NCI-H2029 treated with DMSO at 0.1 percent for 48 hours (cell line): ENCODE results near the gene ESPN.
A peak's percentile ranks its signal among the peaks of the same experiment; 100 is the strongest.
"Not testable (repeated sequence)": the region's sequence is repeated elsewhere in the genome, so short reads cannot be mapped to it uniquely, and the experiment has no call there.

Experiments
- DNase-seq: peaks from one replicate; lab custom pipeline; 2025; lab: John Stamatoyannopoulos, UW

The ESPN gene, protein sequence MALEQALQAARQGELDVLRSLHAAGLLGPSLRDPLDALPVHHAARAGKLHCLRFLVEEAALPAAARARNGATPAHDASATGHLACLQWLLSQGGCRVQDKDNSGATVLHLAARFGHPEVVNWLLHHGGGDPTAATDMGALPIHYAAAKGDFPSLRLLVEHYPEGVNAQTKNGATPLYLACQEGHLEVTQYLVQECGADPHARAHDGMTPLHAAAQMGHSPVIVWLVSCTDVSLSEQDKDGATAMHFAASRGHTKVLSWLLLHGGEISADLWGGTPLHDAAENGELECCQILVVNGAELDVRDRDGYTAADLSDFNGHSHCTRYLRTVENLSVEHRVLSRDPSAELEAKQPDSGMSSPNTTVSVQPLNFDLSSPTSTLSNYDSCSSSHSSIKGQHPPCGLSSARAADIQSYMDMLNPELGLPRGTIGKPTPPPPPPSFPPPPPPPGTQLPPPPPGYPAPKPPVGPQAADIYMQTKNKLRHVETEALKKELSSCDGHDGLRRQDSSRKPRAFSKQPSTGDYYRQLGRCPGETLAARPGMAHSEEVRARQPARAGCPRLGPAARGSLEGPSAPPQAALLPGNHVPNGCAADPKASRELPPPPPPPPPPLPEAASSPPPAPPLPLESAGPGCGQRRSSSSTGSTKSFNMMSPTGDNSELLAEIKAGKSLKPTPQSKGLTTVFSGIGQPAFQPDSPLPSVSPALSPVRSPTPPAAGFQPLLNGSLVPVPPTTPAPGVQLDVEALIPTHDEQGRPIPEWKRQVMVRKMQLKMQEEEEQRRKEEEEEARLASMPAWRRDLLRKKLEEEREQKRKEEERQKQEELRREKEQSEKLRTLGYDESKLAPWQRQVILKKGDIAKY

DNA sequence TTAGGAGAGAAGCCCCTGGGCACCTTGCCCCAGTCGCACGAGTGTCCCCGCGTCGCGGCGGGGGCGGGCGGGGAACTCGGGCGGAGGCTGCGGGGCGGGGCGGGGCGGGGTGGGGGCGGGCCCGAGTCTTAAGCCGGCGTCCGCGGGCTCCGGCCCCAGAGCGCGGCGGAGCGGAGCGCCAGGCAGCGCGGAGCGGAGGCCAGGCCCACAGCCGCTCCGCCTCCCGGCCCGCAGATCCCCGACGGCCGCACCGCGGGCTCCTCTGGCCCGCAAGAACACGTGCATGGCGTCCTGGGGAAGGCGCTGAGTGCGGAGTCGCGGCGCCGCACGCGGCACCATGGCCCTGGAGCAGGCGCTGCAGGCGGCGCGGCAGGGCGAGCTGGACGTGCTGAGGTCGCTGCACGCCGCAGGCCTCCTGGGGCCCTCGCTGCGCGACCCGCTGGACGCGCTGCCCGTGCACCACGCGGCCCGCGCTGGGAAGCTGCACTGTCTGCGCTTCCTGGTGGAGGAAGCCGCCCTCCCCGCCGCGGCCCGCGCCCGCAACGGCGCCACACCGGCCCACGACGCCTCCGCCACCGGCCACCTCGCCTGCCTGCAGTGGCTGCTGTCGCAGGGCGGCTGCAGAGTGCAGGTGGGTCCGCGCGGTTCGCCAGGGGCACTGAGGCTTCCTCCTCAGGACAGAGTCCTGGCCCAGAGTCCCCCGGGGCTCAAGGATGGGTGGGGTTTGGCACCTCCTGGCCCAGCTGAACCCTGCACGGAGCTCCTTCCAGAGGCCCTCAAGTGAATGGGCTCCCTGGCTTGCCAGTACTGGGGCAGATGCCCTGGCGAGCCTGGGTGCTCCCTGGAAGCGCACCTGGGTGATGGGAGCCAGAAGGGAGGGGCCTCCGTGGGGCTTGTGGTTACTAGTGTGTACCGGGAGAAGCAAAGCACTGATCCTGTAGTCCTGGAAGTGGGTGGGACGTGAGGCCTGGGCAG is at the start of gene ESPN:
TSS of gene ESPN (plus strand) at position 158 of the 975 bp plus-strand sequence. CDS start at position 338, 180 bp downstream.
- DNase-seq: no peak

DNA sequence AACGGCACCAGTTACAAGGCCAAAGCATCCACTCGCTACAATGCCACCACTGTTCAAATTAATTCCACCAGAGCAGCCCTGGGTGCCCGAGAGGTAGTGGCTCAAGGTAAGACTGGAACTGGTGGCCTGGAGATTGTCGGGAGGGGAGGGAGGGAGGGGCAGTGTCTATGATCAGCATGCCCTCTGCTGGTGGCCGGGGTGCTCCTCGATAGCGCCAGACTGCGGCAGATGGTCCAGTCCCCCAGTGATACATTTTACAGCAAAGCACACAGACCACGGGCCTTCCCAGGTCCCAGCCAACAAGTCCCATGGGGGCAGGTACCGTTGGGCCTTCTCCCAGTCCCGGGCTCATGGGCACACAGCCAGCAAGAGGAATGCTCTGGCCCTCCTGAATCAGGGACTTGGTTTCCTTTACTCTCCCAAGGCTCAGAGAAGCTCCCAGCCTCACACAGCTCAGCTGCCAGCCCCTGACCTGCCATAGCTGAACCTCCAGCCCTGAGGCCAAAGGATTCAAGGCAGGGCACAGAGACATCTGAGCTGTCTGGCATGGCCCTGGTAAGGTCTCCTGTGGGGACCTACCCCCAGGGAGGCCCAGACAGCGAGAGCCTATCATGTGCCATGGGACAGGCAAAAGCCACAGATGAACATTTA is 46.4 kb upstream of the ESPN start:
- no peak for DNase-seq

DNA sequence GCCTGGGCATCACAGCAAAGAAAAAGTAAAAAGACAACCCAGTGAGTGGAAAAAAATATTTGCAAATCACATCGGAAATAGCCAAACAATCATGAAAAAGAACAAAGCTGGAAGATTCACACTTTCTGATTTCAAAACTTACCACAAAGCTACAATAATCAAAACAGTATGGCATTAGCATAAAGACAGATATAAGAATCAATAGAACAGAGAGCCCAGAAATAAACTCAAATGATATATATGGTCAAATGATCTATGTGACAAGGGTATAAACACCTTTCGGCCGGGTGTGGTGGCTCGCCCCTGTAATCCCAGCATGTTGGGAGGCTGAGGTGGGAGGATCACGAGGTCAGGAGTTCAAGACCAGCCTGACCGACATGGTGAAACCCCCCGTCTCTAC is 44.5 kb upstream of the ESPN start:
- no peak for DNase-seq

DNA sequence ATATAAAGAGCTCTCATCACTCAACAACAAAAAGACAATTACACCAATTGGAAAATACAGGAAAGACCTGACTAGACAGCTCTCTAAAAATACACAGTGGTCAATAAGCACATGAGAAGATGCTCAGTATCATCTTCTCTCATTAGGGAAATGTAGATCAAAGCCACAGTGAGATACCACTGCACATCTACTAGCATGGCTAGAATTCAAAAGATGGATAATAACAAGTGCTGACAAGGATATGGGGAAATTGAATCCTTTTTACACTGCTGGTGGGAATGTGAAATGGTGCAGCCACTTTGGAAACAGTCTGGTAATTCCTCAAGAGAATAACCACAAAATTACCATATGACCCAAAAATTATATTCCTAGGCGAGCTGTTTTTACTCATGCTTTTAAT is 40.4 kb upstream of the ESPN start:
- DNase-seq: no peak

DNA sequence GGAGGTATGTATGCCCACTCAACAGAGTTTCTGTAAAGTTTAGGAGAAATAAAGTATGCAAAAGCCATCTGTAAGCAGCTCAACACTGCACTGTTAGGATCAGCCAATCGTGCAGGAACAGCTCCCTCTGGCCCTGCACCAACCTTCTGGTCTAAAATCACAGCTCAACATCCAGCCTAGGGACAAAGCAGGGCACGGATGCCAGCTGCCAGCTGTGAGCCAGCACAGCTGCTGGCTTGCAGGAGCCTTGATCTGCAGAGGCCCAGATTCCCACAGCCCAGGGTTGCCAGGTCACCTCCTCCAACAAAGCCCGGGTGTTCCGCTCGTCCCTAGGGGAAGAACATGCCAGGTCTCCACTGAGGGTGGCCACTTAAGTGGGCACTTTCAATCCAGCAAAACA is 39.6 kb upstream of the ESPN start:
- peak; percentile 3 for DNase-seq

DNA sequence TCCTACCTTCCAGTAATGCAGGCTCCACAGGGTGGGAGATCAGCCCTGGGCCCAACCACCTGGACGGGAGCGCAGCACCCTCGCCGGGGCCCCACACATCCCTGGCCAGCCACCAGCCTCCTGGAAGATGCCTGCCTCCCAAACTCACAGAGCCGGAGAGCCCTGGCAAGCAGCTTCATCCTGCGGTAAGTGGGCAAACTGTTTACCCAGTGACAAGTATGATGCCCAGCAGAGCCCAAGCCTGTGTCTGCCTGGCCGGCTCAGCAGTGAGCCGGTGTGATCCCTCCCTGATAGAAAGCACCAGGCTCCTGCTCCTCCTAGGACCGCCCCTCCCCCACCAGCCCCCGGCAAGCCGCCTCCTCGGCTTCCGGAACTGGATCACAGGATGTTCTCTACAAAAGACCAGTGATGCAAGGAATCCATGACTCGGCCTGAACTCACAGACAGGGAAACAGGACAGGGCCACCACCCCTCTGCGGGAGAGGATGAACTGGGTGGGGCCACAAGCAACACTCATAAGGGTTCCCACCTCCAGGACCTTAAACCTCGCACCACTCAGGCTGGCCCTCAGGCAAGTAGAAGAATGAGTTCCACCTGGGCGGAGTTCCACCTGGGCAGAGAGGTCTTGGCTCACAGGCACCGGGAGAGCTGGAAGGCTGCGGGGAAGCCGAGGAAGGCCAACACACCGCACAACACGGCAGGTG is 38.9 kb upstream of the ESPN start:
- DNase-seq: peak; percentile 42

DNA sequence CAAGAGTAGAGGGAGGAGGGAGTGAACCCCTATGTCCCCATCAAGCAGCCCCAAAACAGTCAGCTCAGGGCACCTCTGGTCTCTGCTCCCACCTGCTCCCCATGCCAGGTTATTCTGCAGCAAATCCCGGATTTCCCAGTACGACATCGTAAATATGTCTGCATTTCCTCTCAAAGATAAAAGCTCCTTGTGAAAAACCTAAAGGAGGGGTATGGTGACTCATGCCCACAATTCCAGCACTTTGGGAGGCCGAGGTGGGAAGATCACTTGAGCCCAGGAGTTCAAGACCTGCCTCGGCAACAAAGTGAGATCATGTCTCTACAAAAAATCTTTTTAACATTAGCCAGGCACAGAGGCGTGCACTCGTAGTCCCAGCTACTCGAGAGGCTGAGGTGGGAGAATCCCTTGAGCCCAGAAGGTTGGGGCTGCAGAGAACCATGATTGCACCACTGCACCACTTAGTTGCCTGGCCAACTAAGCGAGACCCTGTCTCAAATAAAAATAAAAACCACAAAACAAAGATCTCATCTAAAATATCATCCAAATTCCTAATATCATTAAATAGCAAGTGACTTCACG is 38.1 kb upstream of the ESPN start:
- no peak for DNase-seq

DNA sequence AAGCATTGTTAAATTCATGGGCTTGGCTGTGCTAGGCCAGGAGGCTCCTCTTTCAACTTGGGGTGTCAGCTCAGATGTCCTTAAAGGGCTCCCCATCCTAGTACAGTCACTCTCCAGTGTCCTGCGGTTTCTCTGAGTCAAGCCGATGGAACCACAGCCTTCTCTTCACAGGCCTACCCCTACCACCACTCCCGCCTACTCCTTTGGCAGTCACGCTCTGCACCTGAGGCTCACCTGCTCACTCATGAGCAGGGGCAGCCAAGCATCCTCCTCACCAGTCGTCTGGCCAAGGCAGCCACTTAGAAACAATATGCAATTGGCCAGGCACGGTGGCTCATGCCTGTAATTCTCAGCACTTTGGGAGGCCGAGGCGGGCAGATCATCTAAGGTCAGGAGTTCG is 34.6 kb upstream of the ESPN start:
- DNase-seq: no peak

DNA sequence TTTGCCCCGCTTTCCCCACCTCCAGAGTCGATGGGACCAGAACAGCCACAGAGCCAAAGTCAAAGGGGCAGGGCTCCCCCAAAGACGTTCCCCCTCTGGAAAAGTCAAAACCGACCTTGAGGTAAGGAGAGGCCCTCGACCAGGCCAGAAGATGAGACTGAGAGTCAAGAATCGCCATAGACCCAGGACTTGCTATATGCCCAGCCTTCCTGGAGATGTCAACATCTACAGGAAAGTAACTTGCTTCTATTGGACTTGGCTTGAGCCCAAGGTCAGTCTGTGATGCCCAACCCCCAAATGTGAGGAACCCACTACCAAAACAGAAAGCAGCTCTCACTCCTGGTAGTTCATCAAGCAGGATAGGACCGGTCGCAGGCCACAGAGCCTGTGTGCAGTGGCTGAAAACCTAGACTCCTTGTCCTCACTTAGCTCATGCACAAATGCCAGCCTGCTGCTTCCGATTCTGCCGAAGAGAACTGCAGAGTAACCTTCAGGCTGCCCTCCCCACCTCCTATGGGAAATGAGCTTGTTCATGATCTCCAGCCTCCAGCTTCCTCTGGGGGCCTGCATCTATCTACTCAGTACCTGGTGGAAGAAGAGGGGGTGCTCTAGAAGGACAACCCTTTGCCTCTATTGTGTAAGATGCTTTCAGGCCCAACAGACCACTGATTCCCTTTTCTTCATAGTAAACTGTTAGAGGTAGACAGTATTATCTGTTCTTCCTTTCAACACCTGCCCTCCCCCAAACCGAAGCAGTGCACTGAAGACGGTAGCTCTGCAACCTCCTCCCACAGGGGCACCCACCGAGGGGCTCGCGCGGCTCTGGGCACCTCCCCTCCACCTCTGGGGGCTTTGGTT is 32.4 kb upstream of the ESPN start:
- peak; percentile 8 for DNase-seq

DNA sequence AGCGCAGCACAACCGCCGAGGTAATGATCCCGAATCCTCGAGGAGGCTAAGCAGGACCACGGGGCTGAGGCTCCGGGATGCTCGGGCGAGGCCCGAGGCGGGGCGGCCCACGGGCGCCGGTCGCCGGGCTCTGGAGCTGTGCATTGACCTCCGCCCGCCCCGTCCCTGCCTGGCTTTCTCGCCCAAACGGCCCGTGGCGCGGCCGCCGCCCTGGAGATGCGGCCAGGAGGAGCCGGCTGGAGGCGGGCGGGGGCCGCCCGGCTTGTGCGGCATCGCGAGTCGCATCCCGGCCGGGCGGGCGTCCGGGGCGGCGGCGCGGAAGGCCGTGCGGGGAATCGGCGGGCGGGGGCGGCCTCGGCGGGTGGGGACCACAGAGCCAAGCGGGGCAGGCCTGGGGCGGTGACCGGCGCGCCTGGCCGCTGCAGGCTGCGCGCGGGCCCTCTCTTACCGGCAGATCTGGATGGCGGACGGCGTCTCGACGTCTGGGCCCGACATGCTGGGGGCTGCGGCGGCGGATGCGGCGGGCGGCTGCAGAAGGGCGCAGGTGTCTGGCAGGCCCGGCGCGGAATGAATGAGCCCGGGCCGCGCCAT is 31.7 kb upstream of the ESPN start:
- DNase-seq: no peak

DNA sequence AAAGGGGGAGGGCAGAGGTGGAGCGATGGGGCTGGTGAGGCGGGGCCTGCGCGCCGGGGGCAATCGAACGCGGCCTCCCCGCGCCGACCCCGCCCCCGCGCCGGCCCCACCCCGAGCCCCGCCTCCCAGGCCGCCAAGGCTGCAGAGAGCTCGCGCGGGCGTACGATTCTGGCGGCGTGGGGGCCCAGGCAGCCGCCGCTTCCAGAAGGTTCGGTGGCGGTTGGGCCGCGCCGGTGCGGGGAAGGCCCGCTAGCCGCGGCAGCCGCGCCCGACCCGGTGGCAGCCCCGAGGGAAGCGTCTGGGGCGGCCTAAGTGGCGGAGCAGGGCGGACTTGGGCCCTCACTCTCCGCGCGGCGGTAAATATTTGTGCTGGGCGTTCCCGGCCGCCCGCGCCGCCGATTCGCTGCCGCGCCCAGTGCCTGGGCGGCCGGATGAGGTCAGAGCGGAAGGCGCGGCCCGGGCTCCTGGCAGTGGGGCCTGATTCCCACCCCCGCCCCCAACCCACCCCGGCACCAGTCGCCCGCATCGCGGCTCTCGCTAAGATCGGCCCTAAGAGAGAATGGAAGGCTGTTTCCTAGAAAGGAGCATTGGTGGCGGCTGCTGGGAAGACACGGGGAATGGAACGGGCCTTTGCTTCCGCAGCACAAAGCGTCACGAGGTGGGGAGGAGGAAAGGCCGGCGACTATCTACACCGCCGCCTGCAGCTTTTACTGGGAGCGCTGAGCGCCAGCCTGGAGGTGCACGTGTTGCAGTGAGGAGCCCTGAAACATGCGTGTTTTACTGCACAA is 31.0 kb upstream of the ESPN start, which contains the start of gene ACOT7:
TSS of gene ACOT7 (minus strand) at position 368 of the 788 bp plus-strand sequence. CDS start 368 bp downstream, outside the sequence.
- DNase-seq: peak; percentile 48

DNA sequence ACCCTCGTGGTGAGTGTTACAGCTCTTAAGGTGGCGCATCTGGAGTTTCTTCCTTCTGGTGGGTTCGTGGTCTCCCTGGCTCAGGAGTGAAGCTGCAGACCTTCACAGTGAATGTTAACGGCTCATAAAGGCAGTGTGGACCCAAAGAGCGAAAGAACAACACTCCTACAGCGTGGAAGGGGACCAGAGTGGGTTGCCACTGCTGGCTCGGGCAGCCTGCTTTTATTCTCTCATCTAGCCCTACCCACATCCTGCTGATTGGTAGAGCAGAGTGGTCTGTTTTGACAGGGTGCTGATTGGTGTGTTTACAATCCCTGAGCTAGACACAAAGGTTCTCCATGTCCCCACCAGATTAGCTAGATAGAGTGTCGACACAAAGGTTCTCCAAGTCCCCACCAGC is 29.4 kb upstream of the ESPN start:
- not testable (repeated sequence) for DNase-seq

DNA sequence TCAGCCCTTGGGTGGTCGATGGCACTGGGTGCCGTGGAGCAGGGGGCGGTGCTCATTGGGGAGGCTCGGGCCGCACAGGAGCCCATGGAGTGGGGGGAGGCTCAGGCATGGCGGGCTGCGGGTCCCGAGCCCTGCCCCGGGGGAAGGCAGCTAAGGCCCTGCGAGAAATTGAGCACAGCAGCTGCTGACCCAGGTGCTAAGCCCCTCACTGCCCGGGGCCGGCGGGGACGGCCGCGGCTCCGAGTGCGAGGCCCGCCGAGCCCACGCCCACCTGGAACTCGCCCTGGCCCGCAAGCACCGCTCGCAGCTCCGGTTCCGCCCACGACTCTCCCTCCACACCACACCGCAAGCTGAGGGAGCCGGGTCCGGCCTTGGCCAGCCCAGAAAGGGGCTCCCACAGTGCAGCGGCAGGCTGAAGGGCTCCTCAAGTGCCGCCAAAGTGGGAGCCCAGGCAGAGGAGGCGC is 28.8 kb upstream of the ESPN start:
- DNase-seq: not testable (repeated sequence)

DNA sequence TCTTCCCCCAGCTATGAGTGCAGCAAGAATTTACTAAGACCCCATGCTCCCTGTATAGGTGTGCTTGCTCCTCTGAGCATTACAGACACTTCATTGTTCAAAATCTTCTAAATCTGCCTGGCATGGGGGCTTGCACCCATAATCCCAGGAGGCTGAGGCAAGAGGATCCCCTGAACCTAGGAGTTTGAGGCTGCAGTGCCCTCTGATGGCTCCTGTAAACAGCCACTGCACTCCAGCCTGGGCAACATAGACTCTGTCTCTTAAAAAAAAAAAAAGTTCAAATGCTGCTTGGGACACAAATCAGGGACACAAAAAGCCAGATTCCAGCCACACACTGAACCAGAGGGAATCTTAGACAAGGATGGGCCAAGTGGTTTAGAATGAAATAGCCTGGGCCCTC is 27.6 kb upstream of the ESPN start:
- DNase-seq: no peak

DNA sequence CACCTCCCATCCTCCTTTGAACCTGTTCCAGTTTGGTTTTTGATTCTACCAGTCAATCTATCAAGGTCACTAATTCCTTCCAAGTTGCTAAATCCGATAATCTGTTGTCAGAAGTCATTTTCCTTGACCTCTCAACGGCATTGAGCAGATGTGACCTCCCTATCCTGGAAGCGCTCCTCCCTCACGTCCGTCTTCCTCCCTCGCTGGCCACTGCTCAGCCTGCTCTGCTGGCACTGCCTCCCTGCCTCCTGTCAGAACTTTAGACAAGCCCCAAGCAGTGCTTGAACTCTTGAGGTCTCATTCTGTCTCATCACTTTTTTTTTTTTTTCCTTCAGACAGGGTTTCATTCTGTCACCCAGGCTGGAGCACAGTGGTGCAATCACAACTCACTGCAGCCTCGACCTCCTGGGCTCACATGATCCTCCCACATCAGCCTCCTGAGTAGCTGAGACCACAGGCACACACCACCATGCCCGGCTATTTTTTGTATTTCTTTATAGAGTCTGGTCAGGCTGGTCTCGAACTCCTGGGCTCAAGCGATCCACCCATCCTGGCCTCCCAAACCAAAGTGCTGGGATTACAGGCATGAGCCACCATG is 26.6 kb upstream of the ESPN start:
- no peak for DNase-seq

DNA sequence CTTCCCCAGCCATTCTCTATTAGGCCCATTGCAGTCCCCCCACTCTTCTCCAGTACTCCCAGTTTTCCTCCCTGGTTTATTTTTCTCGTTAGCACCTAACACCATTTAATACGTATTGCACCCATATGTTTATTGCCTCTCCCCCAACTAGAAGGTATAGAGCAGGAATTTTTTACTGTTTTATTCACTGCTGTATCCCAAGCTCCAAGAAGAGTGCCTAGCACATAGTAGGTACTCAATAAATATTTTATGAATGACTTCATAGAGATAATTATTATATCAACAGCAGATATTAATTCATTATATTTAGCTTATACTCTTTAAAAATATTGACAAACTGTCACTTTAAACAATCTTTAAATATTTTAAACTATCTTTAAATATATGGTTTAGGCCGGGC is 25.3 kb upstream of the ESPN start:
- DNase-seq: no peak

DNA sequence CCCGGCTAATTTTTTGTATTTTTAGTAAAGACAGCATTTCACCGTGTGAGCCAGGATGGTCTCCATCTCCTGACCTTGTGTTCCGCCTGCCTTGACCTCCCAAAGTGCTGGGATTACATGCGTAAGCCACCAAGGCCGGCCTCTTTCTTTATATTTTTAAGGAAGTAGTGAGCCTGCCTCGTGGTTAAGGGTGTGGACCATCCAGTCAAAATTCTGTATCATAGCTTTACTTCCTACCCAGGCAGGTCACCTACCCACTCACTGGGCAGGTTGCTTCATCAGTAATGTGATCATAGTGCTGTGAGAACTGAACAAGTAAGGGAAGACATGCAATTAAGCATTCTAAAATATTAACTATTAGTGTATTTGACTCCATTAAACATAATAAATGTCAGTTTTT is 22.9 kb upstream of the ESPN start:
- no peak for DNase-seq

DNA sequence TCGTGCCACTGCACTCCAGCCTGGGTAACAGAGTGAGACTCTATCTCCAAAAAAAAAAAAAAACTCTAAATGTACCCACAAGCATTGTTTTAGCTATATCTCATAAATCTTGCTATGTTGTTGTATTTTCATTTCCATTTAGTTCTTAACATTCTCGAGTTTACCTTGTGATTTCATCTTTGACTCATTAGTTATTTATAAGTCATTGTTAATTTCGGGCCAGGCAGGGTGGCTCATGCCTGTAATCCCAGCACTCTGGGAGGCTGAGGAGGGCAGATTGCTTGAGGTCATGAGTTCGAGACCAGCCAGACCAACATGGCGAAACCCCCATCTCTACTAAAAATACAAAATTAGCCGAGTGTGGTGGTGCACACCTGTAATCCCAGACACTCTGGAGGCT is 16.6 kb upstream of the ESPN start:
- no peak for DNase-seq
